Keratinocyte (primary cell): Measurements from ENCODE around the gene CES5A. TPM values are rescaled to one million over a fixed set of nuclear protein-coding genes. Genes with fewer than 3 reads are reported as not detected.

Experiments used
- DNase-seq: peaks from one replicate; pipeline ENCODE4 v3.0.0-alpha.2; 2011; ENCODE audit warnings: low read depth, missing footprints, low spot score
- FAIRE-seq: peaks from 2 replicates; lab custom pipeline; 2011; peaks lifted over from hg19 to GRCh38; lab: Jason Lieb, UNC
- H2AFZ ChIP-seq: 2 replicates; pipeline ENCODE4 v1.6.0; 2012; ENCODE audit warnings: low read length, control low read depth, inconsistent platforms; ENCODE audit not compliant: control insufficient read depth
- H3K27ac ChIP-seq: 2 replicates; pipeline ENCODE4 v1.5.1; 2011; ENCODE audit warnings: low read length; ENCODE audit not compliant: control insufficient read depth, insufficient read depth
- H3K27me3 ChIP-seq: 3 replicates; pipeline ENCODE4 v1.6.0; 2011; ENCODE audit warnings: low read length; ENCODE audit not compliant: control insufficient read depth, insufficient read depth; ENCODE audit errors: extremely low read depth
- H3K36me3 ChIP-seq, 2 experiments: 2 replicates in 1 of 2; 3 replicates in 1 of 2; pipeline ENCODE4 v1.5.1; 2011; ENCODE audit warnings: low read length in 2 of 2, mild to moderate bottlenecking in 1 of 2; ENCODE audit not compliant: control insufficient read depth in 2 of 2, insufficient read depth in 2 of 2; ENCODE audit errors: extremely low read depth in 1 of 2
- H3K4me1 ChIP-seq: 3 replicates; pipeline ENCODE4 v1.5.1; 2011; ENCODE audit warnings: low read length; ENCODE audit not compliant: control insufficient read depth, insufficient read depth; ENCODE audit errors: extremely low read depth
- H3K4me2 ChIP-seq: 3 replicates; pipeline ENCODE4 v1.6.0; 2011; ENCODE audit warnings: low read depth, low read length; ENCODE audit not compliant: control insufficient read depth, insufficient read depth; ENCODE audit errors: extremely low read depth
- H3K4me3 ChIP-seq, 3 experiments: fragments of 200-600 bp in 1 of 3; sonication (generic) in 1 of 3; 2 replicates in 2 of 3; 3 replicates in 1 of 3; pipeline ENCODE4 v1.5.1; 2011 to 2016; ENCODE audit warnings: low read length in 3 of 3, mild to moderate bottlenecking in 3 of 3, control low read depth in 2 of 3, inconsistent platforms in 1 of 3, low read depth in 1 of 3, mixed read lengths in 1 of 3, mixed run types in 1 of 3, moderate library complexity in 1 of 3; ENCODE audit not compliant: control insufficient read depth in 2 of 3, insufficient read depth in 2 of 3; ENCODE audit errors: extremely low read depth in 1 of 3
- H3K79me2 ChIP-seq: 2 replicates; pipeline ENCODE4 v1.6.0; 2012; ENCODE audit warnings: low read length; ENCODE audit not compliant: control insufficient read depth, insufficient read depth
- H3K9ac ChIP-seq: 3 replicates; pipeline ENCODE4 v1.6.0; 2011; ENCODE audit warnings: low read length; ENCODE audit not compliant: control insufficient read depth, insufficient read depth; ENCODE audit errors: extremely low read depth
- H3K9me1 ChIP-seq: 3 replicates; pipeline ENCODE4 v1.6.0; 2011; ENCODE audit warnings: low read length; ENCODE audit not compliant: control insufficient read depth, insufficient read depth; ENCODE audit errors: extremely low read depth
- H3K9me3 ChIP-seq: 2 replicates; pipeline ENCODE4 v1.5.1; 2012; ENCODE audit warnings: low read depth, low read length; ENCODE audit not compliant: control insufficient read depth
- H4K20me1 ChIP-seq: 3 replicates; pipeline ENCODE4 v1.6.0; 2011; ENCODE audit warnings: low read length; ENCODE audit not compliant: control insufficient read depth, insufficient read depth; ENCODE audit errors: extremely low read depth
- EZH2 ChIP-seq: IDR thresholded peaks from one replicate; pipeline ENCODE4 v1.6.1; 2012; ENCODE audit warnings: inconsistent platforms, mild to moderate bottlenecking, low read length, moderate library complexity
- dilution Hi-C: fragments of 300-500 bp; cut with MboI; formaldehyde crosslinking; loops from one replicate; pipeline ENCODE4 v1.7.0; 2020; ENCODE audit warnings: low sequenced_read_pairs; ENCODE audit not compliant: extremely low pct_ligation_motif_present
- polyA plus RNA-seq, 5 experiments: library from polyadenylated mRNA; depleted of rRNA in 3 of 5; stranded (reverse) in 3 of 5; stranded (forward) in 1 of 5; unstranded in 1 of 5; fragments of >200 nt; gene quantifications; 1 replicate in 1 of 5; 2 replicates in 3 of 5; 3 replicates in 1 of 5; pipeline versions ENCODE4 v1.2.1 to v1.2.3, GENCODE V29; 2011 to 2012; ENCODE audit warnings: missing spikeins in 2 of 5, low read depth in 1 of 5, low replicate concordance in 1 of 5
- TF ChIP-seq, protein P1 (sequence below), 3 experiments: IDR thresholded peaks in 1 of 3; conservative IDR thresholded peaks in 1 of 3; optimal IDR thresholded peaks in 1 of 3; 2 replicates in 2 of 3; 3 replicates in 1 of 3; pipeline versions ENCODE3 to v1.5.1; 2011; ENCODE audit warnings: low read length in 3 of 3, mild to moderate bottlenecking in 3 of 3, moderate library complexity in 2 of 3, control low read depth in 1 of 3, inconsistent platforms in 1 of 3; ENCODE audit not compliant: insufficient read depth in 2 of 3; ENCODE audit errors: extremely low read depth in 1 of 3

Gene CES5A
- polyA plus RNA-seq, 1 donor (not counting 4 experiments of a cell fraction or from before 2014, with no cell fraction given): not detected

DNA sequence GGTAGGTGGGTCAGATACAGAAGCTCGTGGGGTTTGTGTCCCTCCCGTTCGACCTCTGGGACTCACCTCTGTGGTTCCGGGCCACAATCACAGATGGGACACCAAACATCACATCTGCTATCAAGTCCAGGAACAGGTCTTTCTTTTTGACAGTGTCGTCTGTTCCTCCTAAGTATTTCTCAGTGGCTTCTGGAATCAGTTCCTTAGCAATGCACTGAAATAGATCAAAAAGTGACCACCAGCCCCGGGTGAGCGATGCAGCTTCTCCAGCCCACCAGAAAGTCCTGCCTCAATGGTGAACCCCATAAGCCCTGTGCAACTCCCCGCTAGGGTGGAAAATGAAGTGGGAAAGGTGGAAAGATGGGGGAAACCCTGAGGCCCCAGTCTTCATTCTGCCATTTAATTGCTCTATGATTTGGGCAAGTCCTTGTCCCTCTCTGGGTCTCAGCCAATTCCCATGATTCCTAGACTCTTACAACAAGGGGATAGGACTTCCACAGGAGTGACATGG lies 64.7 kb downstream of the CES5A start:
- Histone ChIP-seq H3K27ac (no peak overlapping the region), H3K9me3 (no peaks in the 10 kb centered on the region), H3K9ac (no peak overlapping the region), H3K4me3 (no peak overlapping the region), H3K4me1 (no peaks in the 10 kb centered on the region), H3K9me1 (no peaks in the 10 kb centered on the region), H3K27me3 (no peaks in the 10 kb centered on the region), H2AFZ (no peak overlapping the region), H3K79me2 (no peaks in the 10 kb centered on the region), H4K20me1 (no peaks in the 10 kb centered on the region), H3K36me3 (no peaks in the 10 kb centered on the region), H3K4me2 (no peak overlapping the region)
- dilution Hi-C loops: no loop called here
- TF ChIP-seq, protein P1, sequence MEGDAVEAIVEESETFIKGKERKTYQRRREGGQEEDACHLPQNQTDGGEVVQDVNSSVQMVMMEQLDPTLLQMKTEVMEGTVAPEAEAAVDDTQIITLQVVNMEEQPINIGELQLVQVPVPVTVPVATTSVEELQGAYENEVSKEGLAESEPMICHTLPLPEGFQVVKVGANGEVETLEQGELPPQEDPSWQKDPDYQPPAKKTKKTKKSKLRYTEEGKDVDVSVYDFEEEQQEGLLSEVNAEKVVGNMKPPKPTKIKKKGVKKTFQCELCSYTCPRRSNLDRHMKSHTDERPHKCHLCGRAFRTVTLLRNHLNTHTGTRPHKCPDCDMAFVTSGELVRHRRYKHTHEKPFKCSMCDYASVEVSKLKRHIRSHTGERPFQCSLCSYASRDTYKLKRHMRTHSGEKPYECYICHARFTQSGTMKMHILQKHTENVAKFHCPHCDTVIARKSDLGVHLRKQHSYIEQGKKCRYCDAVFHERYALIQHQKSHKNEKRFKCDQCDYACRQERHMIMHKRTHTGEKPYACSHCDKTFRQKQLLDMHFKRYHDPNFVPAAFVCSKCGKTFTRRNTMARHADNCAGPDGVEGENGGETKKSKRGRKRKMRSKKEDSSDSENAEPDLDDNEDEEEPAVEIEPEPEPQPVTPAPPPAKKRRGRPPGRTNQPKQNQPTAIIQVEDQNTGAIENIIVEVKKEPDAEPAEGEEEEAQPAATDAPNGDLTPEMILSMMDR (optimal IDR thresholded peaks at IDR 0.05 in 1 of 3, IDR thresholded peaks at IDR 0.05 in 1 of 3, conservative IDR thresholded peaks at IDR 0.05 in 1 of 3; ENCODE audit: extremely low read depth in 1 of 3, insufficient read depth in 2 of 3, low read length in 3 of 3): no peak
- TF ChIP-seq EZH2: no peak
- FAIRE-seq: no peak
- DNase-seq: no peak

DNA sequence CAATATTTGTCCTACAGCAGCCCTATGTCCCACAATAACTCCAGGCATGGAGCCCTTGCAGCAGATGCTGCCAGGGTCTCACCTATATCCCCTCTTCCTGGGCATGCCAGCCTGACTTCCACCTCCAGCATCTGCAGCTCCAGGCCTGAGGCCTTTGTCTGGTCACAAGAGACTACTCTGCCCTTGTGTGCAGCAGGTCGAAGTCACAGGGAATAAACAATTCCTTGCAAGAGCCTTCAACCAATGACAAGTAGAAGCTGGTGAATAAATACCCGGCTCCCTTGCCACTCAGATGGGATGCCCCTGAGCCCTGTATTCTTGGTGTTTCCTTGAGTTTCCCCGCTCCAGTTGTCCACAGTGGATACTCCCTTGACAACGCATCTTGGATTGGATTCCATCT lies 65.3 kb downstream of the CES5A start:
- Histone ChIP-seq H3K9me3 (no peaks in the 10 kb centered on the region), H3K4me3 (no peak overlapping the region), H3K9ac (no peak overlapping the region), H3K4me1 (no peaks in the 10 kb centered on the region), H3K27me3 (no peaks in the 10 kb centered on the region), H3K4me2 (no peak overlapping the region), H3K79me2 (no peaks in the 10 kb centered on the region), H3K27ac (no peak overlapping the region), H2AFZ (no peak overlapping the region), H4K20me1 (no peaks in the 10 kb centered on the region), H3K9me1 (no peaks in the 10 kb centered on the region), H3K36me3 (no peaks in the 10 kb centered on the region)
- dilution Hi-C loops: no loop called here
- DNase-seq (no peak), FAIRE-seq (no peak)
- TF ChIP-seq EZH2: no peak
- TF ChIP-seq, protein P1 (optimal IDR thresholded peaks at IDR 0.05 in 1 of 3, IDR thresholded peaks at IDR 0.05 in 1 of 3, conservative IDR thresholded peaks at IDR 0.05 in 1 of 3; ENCODE audit: extremely low read depth in 1 of 3, insufficient read depth in 2 of 3, low read length in 3 of 3): no peak
